OCI-LY7 (cell line): ENCODE results near the gene MDGA2. TPM values are rescaled to one million over a fixed set of nuclear protein-coding genes. Genes with fewer than 3 reads are reported as not detected.

Experiments used
- BruUV-seq: library from RNA; stranded (reverse); fragments of 400-500 nt; replicated peaks from 2 replicates; lab custom pipeline; 2021; lab: Mats Ljungman, UMichigan
- CTCF ChIA-PET: fragments of 300-600 bp; sonication (Branson Sonifier 250); formaldehyde crosslinking; loops from one replicate; lab custom pipeline; 2022; ENCODE audit warnings: antibody characterized with exemption; ENCODE audit not compliant: unreplicated experiment; lab: Charles Lee
- POLR2A ChIA-PET: fragments of 300-600 bp; sonication (Branson Sonifier 250); formaldehyde crosslinking; loops from one replicate; lab custom pipeline; 2022; ENCODE audit warnings: antibody characterized with exemption; lab: Charles Lee
- DNase-seq: peaks from one replicate; pipeline ENCODE4 v3.0.0-alpha.2; 2015; ENCODE audit warnings: low spot score
- H2AFZ ChIP-seq: fragments of 200-600 bp; sonication (generic), shearing (Covaris generic); 2 replicates; pipeline ENCODE4 v1.6.1; 2014; ENCODE audit warnings: mild to moderate bottlenecking, antibody characterized with exemption, low read length, moderate library complexity
- H3K27ac ChIP-seq: fragments of 200-600 bp; sonication (generic); 2 replicates; pipeline ENCODE4 v1.5.1; 2014; ENCODE audit warnings: mixed run types, low read depth, mild to moderate bottlenecking, moderate library complexity, low read length, inconsistent platforms; ENCODE audit not compliant: poor library complexity, severe bottlenecking
- H3K36me3 ChIP-seq: fragments of 200-600 bp; sonication (generic); 2 replicates; pipeline ENCODE4 v1.6.1; 2014; ENCODE audit warnings: mild to moderate bottlenecking, antibody characterized with exemption, low read length, moderate library complexity, mixed read lengths; ENCODE audit not compliant: insufficient read depth
- H3K4me1 ChIP-seq: fragments of 200-600 bp; sonication (generic); 2 replicates; pipeline ENCODE4 v1.5.1; 2014; ENCODE audit warnings: mild to moderate bottlenecking, low read length; ENCODE audit not compliant: insufficient read depth, poor library complexity, severe bottlenecking
- H3K4me2 ChIP-seq: fragments of 200-600 bp; sonication (generic); 2 replicates; pipeline ENCODE4 v1.6.1; 2014; ENCODE audit warnings: mild to moderate bottlenecking, low read length
- H3K4me3 ChIP-seq: fragments of 200-600 bp; sonication (generic); 2 replicates; pipeline ENCODE4 v1.5.1; 2014; ENCODE audit warnings: mild to moderate bottlenecking, low read depth, low read length; ENCODE audit not compliant: poor library complexity, severe bottlenecking
- H3K79me2 ChIP-seq: fragments of 200-600 bp; sonication (generic); 2 replicates; pipeline ENCODE4 v1.6.1; 2016; ENCODE audit warnings: low read depth, mild to moderate bottlenecking, low read length, moderate library complexity, mixed read lengths; ENCODE audit not compliant: insufficient read depth
- H3K9me2 ChIP-seq: fragments of 200-600 bp; sonication (generic); 2 replicates; pipeline ENCODE4 v1.6.1; 2016; ENCODE audit warnings: mild to moderate bottlenecking, low read length, mixed read lengths; ENCODE audit not compliant: insufficient read depth
- H3K9me3 ChIP-seq: fragments of 200-600 bp; sonication (generic); 2 replicates; pipeline ENCODE4 v1.6.1; 2014; ENCODE audit warnings: mild to moderate bottlenecking, mixed run types, low read length, mixed read lengths
- H4K20me1 ChIP-seq: fragments of 200-600 bp; sonication (generic); 2 replicates; pipeline ENCODE4 v1.6.1; 2014; ENCODE audit warnings: mild to moderate bottlenecking, antibody characterized with exemption, low read length, moderate library complexity, mixed read lengths; ENCODE audit not compliant: insufficient read depth
- EZH2phosphoT487 ChIP-seq: fragments of 200-600 bp; sonication (generic); IDR thresholded peaks from 2 replicates; pipeline ENCODE4 v1.6.1; 2018; ENCODE audit warnings: low read depth, borderline replicate concordance, mild to moderate bottlenecking, mixed run types, antibody characterized with exemption, low read length, moderate library complexity, mixed read lengths
- intact Hi-C: fragments of 100-400 bp; cut with micrococcal nuclease; formaldehyde crosslinking; loops from one replicate; pipeline ENCODE4 v1.10.0; 2022; ENCODE audit not compliant: unreplicated experiment
- total RNA-seq, 2 experiments: library from RNA; depleted of rRNA in 1 of 2; stranded (reverse); fragments of >200 nt in 1 of 2; shearing (Covaris generic) in 1 of 2; gene quantifications; 2 replicates each; pipeline ENCODE4 v1.2.3, GENCODE V29; 2014 to 2022
- TF ChIP-seq, protein P1 (sequence below): fragments of 200-600 bp; sonication (generic); conservative IDR thresholded peaks from 2 replicates; pipeline ENCODE4 v1.5.1; 2014; ENCODE audit warnings: mild to moderate bottlenecking, antibody characterized with exemption, low read length, moderate library complexity, mixed read lengths

Gene MDGA2
- total RNA-seq, 2 experiments from 2014 or later = not detected

DNA sequence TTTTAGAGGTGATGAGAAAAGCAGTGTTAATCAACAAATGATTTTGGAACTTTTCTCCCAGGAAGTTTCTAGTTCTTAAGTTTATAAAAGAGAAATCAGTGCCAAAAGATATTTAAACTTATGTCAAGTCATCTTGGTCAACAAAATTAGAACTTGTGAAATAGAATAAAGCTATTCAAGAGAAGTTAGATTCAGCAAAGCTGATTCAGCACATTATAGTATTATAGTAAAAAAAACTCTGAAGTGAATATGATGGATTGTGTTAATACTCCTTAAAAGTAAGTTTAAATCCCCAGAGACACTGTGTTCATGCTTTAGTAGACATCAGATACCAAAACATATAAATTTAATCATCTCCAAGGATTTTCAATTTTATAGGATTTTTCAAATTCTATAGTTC, 813.7 kb downstream of the MDGA2 start:
- H3K79me2 ChIP-seq = no peaks in the 10 kb centered on the region
- no peaks in the 10 kb centered on the region for H3K9me2 ChIP-seq
- H3K4me1 ChIP-seq = no peaks in the 10 kb centered on the region
- no peak overlapping the region for H3K4me3 ChIP-seq
- no peak for DNase-seq
- intact Hi-C loops = no loop called here
- TF ChIP-seq EZH2phosphoT487 = no peak
- TF ChIP-seq, protein P1, sequence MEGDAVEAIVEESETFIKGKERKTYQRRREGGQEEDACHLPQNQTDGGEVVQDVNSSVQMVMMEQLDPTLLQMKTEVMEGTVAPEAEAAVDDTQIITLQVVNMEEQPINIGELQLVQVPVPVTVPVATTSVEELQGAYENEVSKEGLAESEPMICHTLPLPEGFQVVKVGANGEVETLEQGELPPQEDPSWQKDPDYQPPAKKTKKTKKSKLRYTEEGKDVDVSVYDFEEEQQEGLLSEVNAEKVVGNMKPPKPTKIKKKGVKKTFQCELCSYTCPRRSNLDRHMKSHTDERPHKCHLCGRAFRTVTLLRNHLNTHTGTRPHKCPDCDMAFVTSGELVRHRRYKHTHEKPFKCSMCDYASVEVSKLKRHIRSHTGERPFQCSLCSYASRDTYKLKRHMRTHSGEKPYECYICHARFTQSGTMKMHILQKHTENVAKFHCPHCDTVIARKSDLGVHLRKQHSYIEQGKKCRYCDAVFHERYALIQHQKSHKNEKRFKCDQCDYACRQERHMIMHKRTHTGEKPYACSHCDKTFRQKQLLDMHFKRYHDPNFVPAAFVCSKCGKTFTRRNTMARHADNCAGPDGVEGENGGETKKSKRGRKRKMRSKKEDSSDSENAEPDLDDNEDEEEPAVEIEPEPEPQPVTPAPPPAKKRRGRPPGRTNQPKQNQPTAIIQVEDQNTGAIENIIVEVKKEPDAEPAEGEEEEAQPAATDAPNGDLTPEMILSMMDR = no peak
- H3K9me3 ChIP-seq = no peaks in the 10 kb centered on the region
- POLR2A ChIA-PET = no interaction called here
- BruUV-seq = no TSS peak
- H3K4me2 ChIP-seq = no peak overlapping the region
- no peaks in the 10 kb centered on the region for H4K20me1 ChIP-seq
- H3K27ac ChIP-seq = no peak overlapping the region
- CTCF ChIA-PET = no interaction called here
- no peak overlapping the region for H2AFZ ChIP-seq
- H3K36me3 ChIP-seq = no peaks in the 10 kb centered on the region

DNA sequence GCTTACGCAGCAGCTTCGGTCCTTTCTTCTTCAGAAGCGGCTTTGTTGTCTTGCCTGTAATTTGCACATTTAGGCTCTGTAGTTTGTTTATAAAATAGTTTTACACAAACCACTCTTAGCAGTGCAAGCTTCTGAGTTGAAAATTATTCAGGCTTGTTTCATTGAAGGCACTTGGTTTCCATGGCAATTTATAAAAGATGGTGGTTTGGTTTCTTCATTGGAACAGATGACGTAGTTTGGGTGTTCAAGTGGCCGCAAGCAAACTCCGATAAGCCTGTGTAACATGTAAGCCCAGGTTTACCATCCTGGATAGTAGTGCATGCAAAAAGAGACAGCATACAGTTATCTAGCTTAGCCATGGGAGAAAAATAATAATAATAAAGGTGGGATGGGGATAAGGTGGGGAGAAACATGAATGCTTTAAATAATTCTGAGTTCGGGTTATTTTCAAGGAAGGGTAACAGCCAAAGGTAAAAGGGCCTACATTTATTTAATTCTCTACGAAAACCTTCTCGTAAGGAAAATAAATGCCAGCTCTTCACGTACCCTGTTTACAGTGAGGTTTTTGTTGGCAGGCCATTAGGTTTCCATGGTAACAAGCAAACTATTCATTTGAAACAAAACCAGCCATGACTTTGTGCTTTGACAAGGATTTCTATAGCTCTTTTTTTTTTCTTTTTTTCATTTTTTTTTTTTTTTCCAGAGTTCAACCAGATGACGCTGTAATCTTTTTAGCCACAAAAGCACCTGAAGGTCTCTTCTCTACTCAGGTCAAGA, 834.3 kb downstream of the MDGA2 start:
- no peak overlapping the region for H3K4me2 ChIP-seq
- intact Hi-C loops = no loop called here
- H3K27ac ChIP-seq = no peak overlapping the region
- H3K9me3 ChIP-seq = no peaks in the 10 kb centered on the region
- H2AFZ ChIP-seq = no peak overlapping the region
- H3K9me2 ChIP-seq = no peaks in the 10 kb centered on the region
- H3K4me1 ChIP-seq = no peaks in the 10 kb centered on the region
- ChIA-PET POLR2A (interaction anchor here (0.7 to 0.9 kb wide), 2 partner anchors 141 to 461 kb away, joined by 3 read pairs; no protein-coding TSS in a partner anchor), CTCF (no interaction called here)
- H4K20me1 ChIP-seq = no peaks in the 10 kb centered on the region
- BruUV-seq = no TSS peak
- TF ChIP-seq, protein P1 = no peak
- TF ChIP-seq EZH2phosphoT487 = no peak
- H3K4me3 ChIP-seq = no peak overlapping the region
- H3K36me3 ChIP-seq = no peaks in the 10 kb centered on the region
- no peak for DNase-seq
- H3K79me2 ChIP-seq = no peaks in the 10 kb centered on the region

DNA sequence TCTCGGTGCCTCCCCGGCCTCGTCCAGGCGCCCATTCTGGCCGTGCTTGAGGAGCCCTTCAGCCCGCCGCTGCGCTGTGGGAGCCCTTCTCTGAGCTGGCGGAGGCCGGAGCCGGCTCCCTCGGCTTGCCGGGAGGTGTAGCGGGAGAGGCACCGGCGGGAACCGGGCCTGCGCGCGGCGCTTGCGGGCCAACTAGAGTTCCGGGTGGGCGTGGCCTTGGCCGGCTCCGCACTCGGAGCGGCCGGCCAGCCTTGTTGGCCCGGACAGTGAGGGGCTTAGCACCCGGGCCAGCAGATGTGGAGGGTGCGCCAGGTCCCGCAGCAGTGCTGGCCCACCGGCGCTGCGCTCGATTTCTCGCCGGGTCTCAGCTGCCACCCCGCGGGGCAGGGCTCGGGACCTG, 855.1 kb downstream of the MDGA2 start:
- Histone ChIP-seq H3K4me1 (no peaks in the 10 kb centered on the region), H3K4me2 (no peak overlapping the region), H3K79me2 (no peaks in the 10 kb centered on the region), H3K36me3 (no peaks in the 10 kb centered on the region), H3K9me2 (no peaks in the 10 kb centered on the region), H3K4me3 (no peak overlapping the region), H3K9me3 (no peaks in the 10 kb centered on the region), H2AFZ (no peak overlapping the region), H4K20me1 (no peaks in the 10 kb centered on the region), H3K27ac (no peak overlapping the region)
- CTCF ChIA-PET = no interaction called here
- DNase-seq = no peak
- BruUV-seq = no TSS peak
- TF ChIP-seq, protein P1 = no peak
- no peak for TF ChIP-seq EZH2phosphoT487
- POLR2A ChIA-PET = no interaction called here
- intact Hi-C loops = no loop called here
